HepG2 (cell line): Measurements from ENCODE around the gene PFDN1. TPM values are rescaled to one million over a fixed set of nuclear protein-coding genes. Genes with fewer than 3 reads are reported as not detected.

Source experiments
- ARID2 ChIP-seq: sonication (generic); formaldehyde crosslinking; IDR thresholded peaks from 2 replicates; pipeline ENCODE4 v1.8.1; 2022; ENCODE audit warnings: mild to moderate bottlenecking, missing genetic modification reagents, borderline replicate concordance
- CEBPB ChIP-seq: IDR thresholded peaks from 2 replicates; pipeline ENCODE4 v1.6.1; 2011; ENCODE audit warnings: low read depth, low read length, improper control_type of control experiment, borderline replicate concordance
- FOXM1 ChIP-seq: sonication (generic); formaldehyde crosslinking; IDR thresholded peaks from 2 replicates; pipeline ENCODE4 v1.5.0; 2020; ENCODE audit warnings: missing genetic modification reagents
- KDM4B ChIP-seq: sonication (generic); formaldehyde crosslinking; IDR thresholded peaks from 2 replicates; pipeline ENCODE4 v1.4.0; 2020; ENCODE audit warnings: missing genetic modification reagents
- KLF13 ChIP-seq: sonication (generic); formaldehyde crosslinking; IDR thresholded peaks from 2 replicates; pipeline ENCODE4 v1.4.0; 2020; ENCODE audit warnings: mild to moderate bottlenecking, missing genetic modification reagents
- MYNN ChIP-seq: sonication (generic); formaldehyde crosslinking; IDR thresholded peaks from 2 replicates; pipeline ENCODE4 v1.4.0; 2020; ENCODE audit warnings: mild to moderate bottlenecking, low read depth, missing genetic modification reagents
- REXO4 ChIP-seq: sonication (generic); formaldehyde crosslinking; IDR thresholded peaks from 2 replicates; pipeline ENCODE4 v1.8.0; 2022; ENCODE audit warnings: missing genetic modification reagents, mild to moderate bottlenecking, borderline replicate concordance
- ZFAT ChIP-seq: sonication (generic); formaldehyde crosslinking; conservative IDR thresholded peaks from 2 replicates; pipeline ENCODE4 v1.8.1; 2023; ENCODE audit warnings: missing genetic modification reagents, inconsistent platforms
- ZNF207 ChIP-seq: fragments of 450-650 bp; IDR thresholded peaks from 2 replicates; pipeline ENCODE4 v1.6.1; 2016; ENCODE audit warnings: antibody characterized with exemption, borderline replicate concordance
- ZNF513 ChIP-seq: sonication (generic); formaldehyde crosslinking; conservative IDR thresholded peaks from 2 replicates; pipeline ENCODE4 v1.5.0; 2020; ENCODE audit warnings: missing genetic modification reagents
- ZNF784 ChIP-seq: sonication (generic); formaldehyde crosslinking; IDR thresholded peaks from 2 replicates; pipeline ENCODE4 v1.5.1; 2020; ENCODE audit warnings: missing genetic modification reagents, mild to moderate bottlenecking, borderline replicate concordance
- ZNF839 ChIP-seq: sonication (generic); formaldehyde crosslinking; IDR thresholded peaks from 2 replicates; pipeline ENCODE4 v1.4.0; 2020; ENCODE audit warnings: missing genetic modification reagents, mild to moderate bottlenecking, borderline replicate concordance
- ZNF841 ChIP-seq: sonication (generic); formaldehyde crosslinking; IDR thresholded peaks from 2 replicates; pipeline ENCODE4 v1.8.1; 2023; ENCODE audit warnings: missing genetic modification reagents, borderline replicate concordance
- polyA plus RNA-seq, 8 experiments: library from polyadenylated mRNA; depleted of rRNA in 3 of 8; stranded (reverse) in 7 of 8; unstranded in 1 of 8; fragments of >200 nt; fragmentation: Illumina TruSeq in 4 of 8; extraction: Trizol in 4 of 8; gene quantifications; 2 replicates each; pipeline versions ENCODE4 v1.2.1 to v1.2.3, GENCODE V29; 2011 to 2016; ENCODE audit warnings: low read depth in 4 of 8, missing spikeins in 1 of 8, mixed read lengths in 1 of 8; ENCODE audit not compliant: insufficient read depth in 1 of 8
- total RNA-seq, 5 experiments: library from RNA; depleted of rRNA; stranded (reverse); fragments of >200 nt; fragmentation: Illumina TruSeq; extraction: Trizol; gene quantifications; 2 replicates each; pipeline ENCODE4 v1.2.3, GENCODE V29; 2016; ENCODE audit warnings: low read depth in 1 of 5
- TF ChIP-seq, protein P1 (sequence below): sonication (generic); formaldehyde crosslinking; IDR thresholded peaks from 2 replicates; pipeline ENCODE4 v1.5.0; 2020; ENCODE audit warnings: missing genetic modification reagents
- TF ChIP-seq, protein P2 (sequence below): sonication (generic); formaldehyde crosslinking; IDR thresholded peaks from 2 replicates; pipeline ENCODE4 v1.4.0; 2020; ENCODE audit warnings: missing genetic modification reagents
- TF ChIP-seq, protein P3 (sequence below): sonication (generic); formaldehyde crosslinking; IDR thresholded peaks from 2 replicates; pipeline ENCODE4 v1.8.1; 2023; ENCODE audit warnings: mild to moderate bottlenecking, missing genetic modification reagents
- TF ChIP-seq, protein P4 (sequence below): conservative IDR thresholded peaks from 2 replicates; pipeline ENCODE4 v1.6.1; 2018; ENCODE audit warnings: missing genetic modification reagents
- TF ChIP-seq, protein P5 (sequence below): sonication (generic); formaldehyde crosslinking; IDR thresholded peaks from 2 replicates; pipeline ENCODE4 v1.4.0; 2020; ENCODE audit warnings: mild to moderate bottlenecking, missing genetic modification reagents, borderline replicate concordance

Gene PFDN1
- total and polyA plus RNA-seq, 2 of the 13 experiments (the other 11 are each of a cell fraction or from before 2014, with no cell fraction given): 67.2 to 70.8 TPM

GRCh38 chr5:140219068-140219991 lies 83.6 kb downstream of the PFDN1 start (continued):
- TF ChIP-seq ZNF784 (CRISPR knock-in tag): no peak
- TF ChIP-seq ZNF207: no peak
- TF ChIP-seq ZFAT (CRISPR knock-in tag): no peak
- TF ChIP-seq REXO4 (CRISPR knock-in tag): no peak
- no peak for TF ChIP-seq ARID2
- TF ChIP-seq ZNF841: no peak
- TF ChIP-seq KDM4B (CRISPR knock-in tag): no peak
- TF ChIP-seq, protein P1, sequence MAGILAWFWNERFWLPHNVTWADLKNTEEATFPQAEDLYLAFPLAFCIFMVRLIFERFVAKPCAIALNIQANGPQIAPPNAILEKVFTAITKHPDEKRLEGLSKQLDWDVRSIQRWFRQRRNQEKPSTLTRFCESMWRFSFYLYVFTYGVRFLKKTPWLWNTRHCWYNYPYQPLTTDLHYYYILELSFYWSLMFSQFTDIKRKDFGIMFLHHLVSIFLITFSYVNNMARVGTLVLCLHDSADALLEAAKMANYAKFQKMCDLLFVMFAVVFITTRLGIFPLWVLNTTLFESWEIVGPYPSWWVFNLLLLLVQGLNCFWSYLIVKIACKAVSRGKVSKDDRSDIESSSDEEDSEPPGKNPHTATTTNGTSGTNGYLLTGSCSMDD (CRISPR knock-in tag): no peak
- TF ChIP-seq ZNF839: no peak
- TF ChIP-seq, protein P2, sequence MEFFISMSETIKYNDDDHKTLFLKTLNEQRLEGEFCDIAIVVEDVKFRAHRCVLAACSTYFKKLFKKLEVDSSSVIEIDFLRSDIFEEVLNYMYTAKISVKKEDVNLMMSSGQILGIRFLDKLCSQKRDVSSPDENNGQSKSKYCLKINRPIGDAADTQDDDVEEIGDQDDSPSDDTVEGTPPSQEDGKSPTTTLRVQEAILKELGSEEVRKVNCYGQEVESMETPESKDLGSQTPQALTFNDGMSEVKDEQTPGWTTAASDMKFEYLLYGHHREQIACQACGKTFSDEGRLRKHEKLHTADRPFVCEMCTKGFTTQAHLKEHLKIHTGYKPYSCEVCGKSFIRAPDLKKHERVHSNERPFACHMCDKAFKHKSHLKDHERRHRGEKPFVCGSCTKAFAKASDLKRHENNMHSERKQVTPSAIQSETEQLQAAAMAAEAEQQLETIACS (CRISPR knock-in tag): no peak
- TF ChIP-seq FOXM1: no peak
- TF ChIP-seq CEBPB: peak; percentile 76
- TF ChIP-seq MYNN: no peak
- TF ChIP-seq KLF13 (CRISPR knock-in tag): no peak
- TF ChIP-seq, protein P3, sequence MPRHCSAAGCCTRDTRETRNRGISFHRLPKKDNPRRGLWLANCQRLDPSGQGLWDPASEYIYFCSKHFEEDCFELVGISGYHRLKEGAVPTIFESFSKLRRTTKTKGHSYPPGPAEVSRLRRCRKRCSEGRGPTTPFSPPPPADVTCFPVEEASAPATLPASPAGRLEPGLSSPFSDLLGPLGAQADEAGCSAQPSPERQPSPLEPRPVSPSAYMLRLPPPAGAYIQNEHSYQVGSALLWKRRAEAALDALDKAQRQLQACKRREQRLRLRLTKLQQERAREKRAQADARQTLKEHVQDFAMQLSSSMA (CRISPR knock-in tag): no peak
- TF ChIP-seq, protein P4, sequence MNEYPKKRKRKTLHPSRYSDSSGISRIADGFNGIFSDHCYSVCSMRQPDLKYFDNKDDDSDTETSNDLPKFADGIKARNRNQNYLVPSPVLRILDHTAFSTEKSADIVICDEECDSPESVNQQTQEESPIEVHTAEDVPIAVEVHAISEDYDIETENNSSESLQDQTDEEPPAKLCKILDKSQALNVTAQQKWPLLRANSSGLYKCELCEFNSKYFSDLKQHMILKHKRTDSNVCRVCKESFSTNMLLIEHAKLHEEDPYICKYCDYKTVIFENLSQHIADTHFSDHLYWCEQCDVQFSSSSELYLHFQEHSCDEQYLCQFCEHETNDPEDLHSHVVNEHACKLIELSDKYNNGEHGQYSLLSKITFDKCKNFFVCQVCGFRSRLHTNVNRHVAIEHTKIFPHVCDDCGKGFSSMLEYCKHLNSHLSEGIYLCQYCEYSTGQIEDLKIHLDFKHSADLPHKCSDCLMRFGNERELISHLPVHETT (CRISPR knock-in tag): no peak
- TF ChIP-seq, protein P5, sequence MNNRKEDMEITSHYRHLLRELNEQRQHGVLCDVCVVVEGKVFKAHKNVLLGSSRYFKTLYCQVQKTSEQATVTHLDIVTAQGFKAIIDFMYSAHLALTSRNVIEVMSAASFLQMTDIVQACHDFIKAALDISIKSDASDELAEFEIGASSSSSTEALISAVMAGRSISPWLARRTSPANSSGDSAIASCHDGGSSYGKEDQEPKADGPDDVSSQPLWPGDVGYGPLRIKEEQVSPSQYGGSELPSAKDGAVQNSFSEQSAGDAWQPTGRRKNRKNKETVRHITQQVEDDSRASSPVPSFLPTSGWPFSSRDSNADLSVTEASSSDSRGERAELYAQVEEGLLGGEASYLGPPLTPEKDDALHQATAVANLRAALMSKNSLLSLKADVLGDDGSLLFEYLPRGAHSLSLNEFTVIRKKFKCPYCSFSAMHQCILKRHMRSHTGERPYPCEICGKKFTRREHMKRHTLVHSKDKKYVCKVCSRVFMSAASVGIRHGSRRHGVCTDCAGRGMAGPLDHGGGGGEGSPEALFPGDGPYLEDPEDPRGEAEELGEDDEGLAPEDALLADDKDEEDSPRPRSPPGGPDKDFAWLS (CRISPR knock-in tag): no peak
- no peak for TF ChIP-seq ZNF513
